ENCODE results near the gene KCNAB1.

Gene KCNAB1

GRCh38 chr3:156252656-156253055 is 132.3 kb downstream of the KCNAB1 start:
- WGBS (ENCODE audit: insufficient coverage) = 100% methylated on average over 3 of the region's 3 CpGs
- H3K4me3 ChIP-seq (ENCODE audit: control insufficient read depth in 1 of 7, extremely low read depth in 1 of 7, insufficient read depth in 4 of 7, low read depth in 2 of 7, low read length in 6 of 7) = no peak overlapping the region
- no peaks in the 10 kb centered on the region for H3K36me3 ChIP-seq (ENCODE audit: control insufficient read depth in 4 of 4, insufficient read depth in 4 of 4, low read length in 3 of 4)
- POLR2A ChIA-PET = no interaction called here
- H3K27me3 ChIP-seq (replicated peaks in 2 of 5; ENCODE audit: control insufficient read depth in 4 of 5, insufficient read depth in 5 of 5, low read length in 4 of 5) = no peaks in the 10 kb centered on the region
- H3K9me3 ChIP-seq (ENCODE audit: control extremely low read depth in 1 of 5, control insufficient read depth in 4 of 5, insufficient read depth in 2 of 5, low read depth in 1 of 5, low read length in 4 of 5) = no peaks in the 10 kb centered on the region
- CTCF ChIA-PET = no interaction called here
- no peak for DNase-seq
- no peaks in the 10 kb centered on the region for H3K4me1 ChIP-seq (ENCODE audit: control extremely low read depth in 1 of 4, control insufficient read depth in 4 of 4, insufficient read depth in 4 of 4, low read length in 3 of 4)
- no peak overlapping the region for H3K27ac ChIP-seq (ENCODE audit: insufficient read depth in 1 of 2, low read depth in 1 of 2, low read length in 2 of 2, poor library complexity in 1 of 2, severe bottlenecking in 2 of 2)

- no peaks in the 10 kb centered on the region for H3K27me3 ChIP-seq (replicated peaks in 2 of 5; ENCODE audit: control insufficient read depth in 4 of 5, insufficient read depth in 5 of 5, low read length in 4 of 5)
- H3K4me3 ChIP-seq (ENCODE audit: control insufficient read depth in 1 of 7, extremely low read depth in 1 of 7, insufficient read depth in 4 of 7, low read depth in 2 of 7, low read length in 6 of 7) = no peak overlapping the region
- ChIA-PET CTCF (no interaction called here), POLR2A (no interaction called here)
- no peaks in the 10 kb centered on the region for H3K9me3 ChIP-seq (ENCODE audit: control extremely low read depth in 1 of 5, control insufficient read depth in 4 of 5, insufficient read depth in 2 of 5, low read depth in 1 of 5, low read length in 4 of 5)
- H3K4me1 ChIP-seq (ENCODE audit: control extremely low read depth in 1 of 4, control insufficient read depth in 4 of 4, insufficient read depth in 4 of 4, low read length in 3 of 4) = no peaks in the 10 kb centered on the region
- DNase-seq = no peak
- no CpG with 5 or more reads among the region's 1 CpG for WGBS (ENCODE audit: insufficient coverage)
- H3K27ac ChIP-seq (ENCODE audit: insufficient read depth in 1 of 2, low read depth in 1 of 2, low read length in 2 of 2, poor library complexity in 1 of 2, severe bottlenecking in 2 of 2) = no peak overlapping the region
- H3K36me3 ChIP-seq (ENCODE audit: control insufficient read depth in 4 of 4, insufficient read depth in 4 of 4, low read length in 3 of 4) = no peaks in the 10 kb centered on the region
Observed at GRCh38 chr3:156253150-156253549, 132.8 kb downstream of the KCNAB1 start.

GRCh38 chr3:156256256-156256655 is 135.9 kb downstream of the KCNAB1 start:
- 94% methylated on average over 4 of the region's 4 CpGs for WGBS (ENCODE audit: insufficient coverage)
- Histone ChIP-seq H3K27me3 (replicated peaks in 2 of 5; ENCODE audit: control insufficient read depth in 4 of 5, insufficient read depth in 5 of 5, low read length in 4 of 5) (no peaks in the 10 kb centered on the region), H3K4me1 (ENCODE audit: control extremely low read depth in 1 of 4, control insufficient read depth in 4 of 4, insufficient read depth in 4 of 4, low read length in 3 of 4) (no peaks in the 10 kb centered on the region), H3K27ac (ENCODE audit: insufficient read depth in 1 of 2, low read depth in 1 of 2, low read length in 2 of 2, poor library complexity in 1 of 2, severe bottlenecking in 2 of 2) (no peak overlapping the region), H3K9me3 (ENCODE audit: control extremely low read depth in 1 of 5, control insufficient read depth in 4 of 5, insufficient read depth in 2 of 5, low read depth in 1 of 5, low read length in 4 of 5) (no peaks in the 10 kb centered on the region), H3K36me3 (ENCODE audit: control insufficient read depth in 4 of 4, insufficient read depth in 4 of 4, low read length in 3 of 4) (no peaks in the 10 kb centered on the region), H3K4me3 (ENCODE audit: control insufficient read depth in 1 of 7, extremely low read depth in 1 of 7, insufficient read depth in 4 of 7, low read depth in 2 of 7, low read length in 6 of 7) (no peak overlapping the region)
- no peak for DNase-seq
- POLR2A ChIA-PET = no interaction called here
- CTCF ChIA-PET = no interaction called here

- no peak overlapping the region for H3K4me3 ChIP-seq (ENCODE audit: control insufficient read depth in 1 of 7, extremely low read depth in 1 of 7, insufficient read depth in 4 of 7, low read depth in 2 of 7, low read length in 6 of 7)
- H3K4me1 ChIP-seq (ENCODE audit: control extremely low read depth in 1 of 4, control insufficient read depth in 4 of 4, insufficient read depth in 4 of 4, low read length in 3 of 4) = no peaks in the 10 kb centered on the region
Observed at GRCh38 chr3:156256945-156257344, 136.6 kb downstream of the KCNAB1 start.

GRCh38 chr3:156258301-156258700 is 137.9 kb downstream of the KCNAB1 start:
- WGBS (ENCODE audit: insufficient coverage) = 100% methylated on average over 1 of the region's 2 CpGs
- no peaks in the 10 kb centered on the region for H3K27me3 ChIP-seq (replicated peaks in 2 of 5; ENCODE audit: control insufficient read depth in 4 of 5, insufficient read depth in 5 of 5, low read length in 4 of 5)
- H3K4me1 ChIP-seq (ENCODE audit: control extremely low read depth in 1 of 4, control insufficient read depth in 4 of 4, insufficient read depth in 4 of 4, low read length in 3 of 4) = no peaks in the 10 kb centered on the region
- H3K9me3 ChIP-seq (ENCODE audit: control extremely low read depth in 1 of 5, control insufficient read depth in 4 of 5, insufficient read depth in 2 of 5, low read depth in 1 of 5, low read length in 4 of 5) = no peaks in the 10 kb centered on the region
- no peak overlapping the region for H3K27ac ChIP-seq (ENCODE audit: insufficient read depth in 1 of 2, low read depth in 1 of 2, low read length in 2 of 2, poor library complexity in 1 of 2, severe bottlenecking in 2 of 2)
- ChIA-PET POLR2A (no interaction called here), CTCF (no interaction called here)
- no peak for DNase-seq
- H3K4me3 ChIP-seq (ENCODE audit: control insufficient read depth in 1 of 7, extremely low read depth in 1 of 7, insufficient read depth in 4 of 7, low read depth in 2 of 7, low read length in 6 of 7) = no peak overlapping the region
- H3K36me3 ChIP-seq (ENCODE audit: control insufficient read depth in 4 of 4, insufficient read depth in 4 of 4, low read length in 3 of 4) = no peaks in the 10 kb centered on the region

More at GRCh38 chr3:156256945-156257344, 136.6 kb downstream of the KCNAB1 start:
- DNase-seq = no peak
- CTCF ChIA-PET = no interaction called here
- H3K36me3 ChIP-seq (ENCODE audit: control insufficient read depth in 4 of 4, insufficient read depth in 4 of 4, low read length in 3 of 4) = no peaks in the 10 kb centered on the region
- no peaks in the 10 kb centered on the region for H3K9me3 ChIP-seq (ENCODE audit: control extremely low read depth in 1 of 5, control insufficient read depth in 4 of 5, insufficient read depth in 2 of 5, low read depth in 1 of 5, low read length in 4 of 5)
- no peaks in the 10 kb centered on the region for H3K27me3 ChIP-seq (replicated peaks in 2 of 5; ENCODE audit: control insufficient read depth in 4 of 5, insufficient read depth in 5 of 5, low read length in 4 of 5)
- POLR2A ChIA-PET = no interaction called here
- H3K27ac ChIP-seq (ENCODE audit: insufficient read depth in 1 of 2, low read depth in 1 of 2, low read length in 2 of 2, poor library complexity in 1 of 2, severe bottlenecking in 2 of 2) = no peak overlapping the region

GRCh38 chr3:156259896-156260295 is 139.5 kb downstream of the KCNAB1 start:
- DNase-seq = no peak
- Histone ChIP-seq H3K9me3 (ENCODE audit: control extremely low read depth in 1 of 5, control insufficient read depth in 4 of 5, insufficient read depth in 2 of 5, low read depth in 1 of 5, low read length in 4 of 5) (no peaks in the 10 kb centered on the region), H3K4me1 (ENCODE audit: control extremely low read depth in 1 of 4, control insufficient read depth in 4 of 4, insufficient read depth in 4 of 4, low read length in 3 of 4) (no peaks in the 10 kb centered on the region), H3K4me3 (ENCODE audit: control insufficient read depth in 1 of 7, extremely low read depth in 1 of 7, insufficient read depth in 4 of 7, low read depth in 2 of 7, low read length in 6 of 7) (no peak overlapping the region), H3K27ac (ENCODE audit: insufficient read depth in 1 of 2, low read depth in 1 of 2, low read length in 2 of 2, poor library complexity in 1 of 2, severe bottlenecking in 2 of 2) (no peak overlapping the region), H3K36me3 (ENCODE audit: control insufficient read depth in 4 of 4, insufficient read depth in 4 of 4, low read length in 3 of 4) (no peaks in the 10 kb centered on the region), H3K27me3 (replicated peaks in 2 of 5; ENCODE audit: control insufficient read depth in 4 of 5, insufficient read depth in 5 of 5, low read length in 4 of 5) (no peaks in the 10 kb centered on the region)
- POLR2A ChIA-PET = no interaction called here
- 92% methylated on average over 4 of the region's 5 CpGs for WGBS (ENCODE audit: insufficient coverage)
- CTCF ChIA-PET = no interaction called here

- H3K4me3 ChIP-seq (ENCODE audit: control insufficient read depth in 1 of 7, extremely low read depth in 1 of 7, insufficient read depth in 4 of 7, low read depth in 2 of 7, low read length in 6 of 7) = no peak overlapping the region
- DNase-seq = no peak
- no peaks in the 10 kb centered on the region for H3K4me1 ChIP-seq (ENCODE audit: control extremely low read depth in 1 of 4, control insufficient read depth in 4 of 4, insufficient read depth in 4 of 4, low read length in 3 of 4)
- WGBS (ENCODE audit: insufficient coverage) = no CpG with 5 or more reads among the region's 1 CpG
- ChIA-PET POLR2A (no interaction called here), CTCF (no interaction called here)
- H3K36me3 ChIP-seq (ENCODE audit: control insufficient read depth in 4 of 4, insufficient read depth in 4 of 4, low read length in 3 of 4) = no peaks in the 10 kb centered on the region
- H3K9me3 ChIP-seq (ENCODE audit: control extremely low read depth in 1 of 5, control insufficient read depth in 4 of 5, insufficient read depth in 2 of 5, low read depth in 1 of 5, low read length in 4 of 5) = no peaks in the 10 kb centered on the region
- no peaks in the 10 kb centered on the region for H3K27me3 ChIP-seq (replicated peaks in 2 of 5; ENCODE audit: control insufficient read depth in 4 of 5, insufficient read depth in 5 of 5, low read length in 4 of 5)
- H3K27ac ChIP-seq (ENCODE audit: insufficient read depth in 1 of 2, low read depth in 1 of 2, low read length in 2 of 2, poor library complexity in 1 of 2, severe bottlenecking in 2 of 2) = no peak overlapping the region
Observed at GRCh38 chr3:156260331-156260730, 140.0 kb downstream of the KCNAB1 start.

- no CpG with 5 or more reads among the region's 1 CpG for WGBS (ENCODE audit: insufficient coverage)
- peaks cover 0 to 3% (median 0%) of the 10 kb centered on the region in 5 experiments for H3K9me3 ChIP-seq (ENCODE audit: control extremely low read depth in 1 of 5, control insufficient read depth in 4 of 5, insufficient read depth in 2 of 5, low read depth in 1 of 5, low read length in 4 of 5)
- ChIA-PET POLR2A (no interaction called here), CTCF (no interaction called here)
- no peaks in the 10 kb centered on the region for H3K36me3 ChIP-seq (ENCODE audit: control insufficient read depth in 4 of 4, insufficient read depth in 4 of 4, low read length in 3 of 4)
- no peak overlapping the region for H3K4me3 ChIP-seq (ENCODE audit: control insufficient read depth in 1 of 7, extremely low read depth in 1 of 7, insufficient read depth in 4 of 7, low read depth in 2 of 7, low read length in 6 of 7)
- no peaks in the 10 kb centered on the region for H3K4me1 ChIP-seq (ENCODE audit: control extremely low read depth in 1 of 4, control insufficient read depth in 4 of 4, insufficient read depth in 4 of 4, low read length in 3 of 4)
- H3K27ac ChIP-seq (ENCODE audit: insufficient read depth in 1 of 2, low read depth in 1 of 2, low read length in 2 of 2, poor library complexity in 1 of 2, severe bottlenecking in 2 of 2) = no peak overlapping the region
- DNase-seq = no peak
- H3K27me3 ChIP-seq (replicated peaks in 2 of 5; ENCODE audit: control insufficient read depth in 4 of 5, insufficient read depth in 5 of 5, low read length in 4 of 5) = no peaks in the 10 kb centered on the region
Observed at GRCh38 chr3:156264771-156265170, 144.4 kb downstream of the KCNAB1 start.
